Smooth muscle cell (in vitro differentiated cells): ENCODE results near the gene ANKRD17. TPM values are rescaled to one million over a fixed set of nuclear protein-coding genes. Genes with fewer than 3 reads are reported as not detected.
"Not testable (repeated sequence)": the region's sequence is repeated elsewhere in the genome, so short reads cannot be mapped to it uniquely, and the experiment has no call there.

Experiments
- DNase-seq: peaks from one replicate; lab custom pipeline; 2025; ENCODE audit not compliant: unreplicated experiment; lab: John Stamatoyannopoulos, UW
- H2AFZ ChIP-seq: fragments of 200-600 bp; sonication (generic); 2 replicates; pipeline ENCODE4 v1.6.0; 2016; ENCODE audit warnings: antibody characterized with exemption, low read depth, mild to moderate bottlenecking
- H3F3A ChIP-seq: fragments of 200-600 bp; sonication (generic); 2 replicates; pipeline ENCODE4 v1.6.0; 2017; ENCODE audit warnings: antibody characterized with exemption, low read depth
- H3K27ac ChIP-seq: fragments of 200-600 bp; sonication (generic); 2 replicates; pipeline ENCODE4 v1.5.1; 2016; ENCODE audit warnings: low read depth, mild to moderate bottlenecking
- H3K27me3 ChIP-seq: fragments of 200-600 bp; sonication (generic); 2 replicates; pipeline ENCODE4 v1.6.1; 2016; ENCODE audit warnings: low read depth, mild to moderate bottlenecking
- H3K36me3 ChIP-seq: fragments of 200-600 bp; sonication (generic); 2 replicates; pipeline ENCODE4 v1.5.1; 2016; ENCODE audit warnings: low read depth
- H3K4me1 ChIP-seq: fragments of 200-600 bp; sonication (generic); 2 replicates; pipeline ENCODE4 v1.5.1; 2016; ENCODE audit warnings: low read depth
- H3K4me2 ChIP-seq: fragments of 200-600 bp; sonication (generic); 2 replicates; pipeline ENCODE4 v1.6.0; 2016; ENCODE audit warnings: mild to moderate bottlenecking
- H3K4me3 ChIP-seq: fragments of 200-600 bp; sonication (generic); 2 replicates; pipeline ENCODE4 v1.5.1; 2016; ENCODE audit warnings: mild to moderate bottlenecking
- H3K79me2 ChIP-seq: fragments of 200-600 bp; sonication (generic); 2 replicates; pipeline ENCODE4 v1.6.0; 2016; ENCODE audit warnings: low read depth, mild to moderate bottlenecking
- H3K9ac ChIP-seq: fragments of 200-600 bp; sonication (generic); 2 replicates; pipeline ENCODE4 v1.6.0; 2016; ENCODE audit warnings: low read depth
- H3K9me3 ChIP-seq: fragments of 200-600 bp; sonication (generic); replicated peaks from 2 replicates; pipeline ENCODE4 v1.5.1; 2016; ENCODE audit warnings: low read depth
- H4K20me1 ChIP-seq: fragments of 200-600 bp; sonication (generic); 2 replicates; pipeline ENCODE4 v1.6.0; 2016; ENCODE audit warnings: low read depth
- WGBS: methylation state at CpG from one replicate; pipeline ENCODE4 v1.1.7; 2016; ENCODE audit warnings: low lambda C conversion rate; 5-methylcytosine and 5-hydroxymethylcytosine counted together
- polyA plus RNA-seq: library from polyadenylated mRNA; unstranded; fragments of >200 nt; fragmentation: Nextera tagmentation; extraction: Ambion mirVana; gene quantifications from 2 replicates; pipeline ENCODE4 v1.2.1, GENCODE V29; 2016
- total RNA-seq: library from RNA; depleted of rRNA; stranded (reverse); fragments of >200 nt; gene quantifications from 2 replicates; pipeline ENCODE4 v1.2.3, GENCODE V29; 2014
- TF ChIP-seq, protein P1 (sequence below): fragments of 200-600 bp; sonication (generic); IDR thresholded peaks from 2 replicates; pipeline ENCODE4 v1.5.1; 2017; ENCODE audit warnings: borderline replicate concordance, mild to moderate bottlenecking, antibody characterized with exemption; ENCODE audit not compliant: insufficient read depth, poor library complexity, severe bottlenecking

ANKRD17 gene
- total and polyA plus RNA-seq, 2 experiments from 2014 or later: 29.7 to 58.0 TPM

- Histone ChIP-seq H3K36me3 (no peaks in the 10 kb centered on the region), H3K27ac (peak overlapping the region; percentile 98), H3F3A (peaks cover 13% of the 10 kb centered on the region), H3K27me3 (no peaks in the 10 kb centered on the region), H3K4me2 (peak overlapping the region; percentile 87), H3K9ac (peak overlapping the region; percentile 97), H3K4me1 (peaks cover 31% of the 10 kb centered on the region), H3K4me3 (peak overlapping the region; percentile 98), H4K20me1 (peaks cover 33% of the 10 kb centered on the region), H3K79me2 (peaks cover 60% of the 10 kb centered on the region), H2AFZ (peak overlapping the region; percentile 69), H3K9me3 (no peaks in the 10 kb centered on the region)
- TF ChIP-seq, protein P1, sequence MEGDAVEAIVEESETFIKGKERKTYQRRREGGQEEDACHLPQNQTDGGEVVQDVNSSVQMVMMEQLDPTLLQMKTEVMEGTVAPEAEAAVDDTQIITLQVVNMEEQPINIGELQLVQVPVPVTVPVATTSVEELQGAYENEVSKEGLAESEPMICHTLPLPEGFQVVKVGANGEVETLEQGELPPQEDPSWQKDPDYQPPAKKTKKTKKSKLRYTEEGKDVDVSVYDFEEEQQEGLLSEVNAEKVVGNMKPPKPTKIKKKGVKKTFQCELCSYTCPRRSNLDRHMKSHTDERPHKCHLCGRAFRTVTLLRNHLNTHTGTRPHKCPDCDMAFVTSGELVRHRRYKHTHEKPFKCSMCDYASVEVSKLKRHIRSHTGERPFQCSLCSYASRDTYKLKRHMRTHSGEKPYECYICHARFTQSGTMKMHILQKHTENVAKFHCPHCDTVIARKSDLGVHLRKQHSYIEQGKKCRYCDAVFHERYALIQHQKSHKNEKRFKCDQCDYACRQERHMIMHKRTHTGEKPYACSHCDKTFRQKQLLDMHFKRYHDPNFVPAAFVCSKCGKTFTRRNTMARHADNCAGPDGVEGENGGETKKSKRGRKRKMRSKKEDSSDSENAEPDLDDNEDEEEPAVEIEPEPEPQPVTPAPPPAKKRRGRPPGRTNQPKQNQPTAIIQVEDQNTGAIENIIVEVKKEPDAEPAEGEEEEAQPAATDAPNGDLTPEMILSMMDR: no peak
- WGBS: 3% methylated on average over 8 of the region's 8 CpGs
- no peak for DNase-seq
Observed at GRCh38 chr4:73259571-73260090, 1.0 kb upstream of the ANKRD17 start.

- DNase-seq: no peak
Observed at GRCh38 chr4:73258436-73258685, 237 bp downstream of the ANKRD17 start.

GRCh38 chr4:73257651-73258435 lies 755 bp downstream of the ANKRD17 start:
- TF ChIP-seq, protein P1: no peak
- under 1% methylated on average over 21 of the region's 34 CpGs for WGBS
- Histone ChIP-seq H3K4me3 (peak overlapping the region; percentile 98), H3K4me1 (peaks cover 31% of the 10 kb centered on the region), H2AFZ (peak overlapping the region; percentile 57), H3K9ac (peak overlapping the region; percentile 97), H3K36me3 (no peaks in the 10 kb centered on the region), H3K27ac (peak overlapping the region; percentile 98), H3K4me2 (peak overlapping the region; percentile 87), H3K79me2 (peaks cover 78% of the 10 kb centered on the region), H3F3A (peaks cover 13% of the 10 kb centered on the region), H3K27me3 (no peaks in the 10 kb centered on the region), H4K20me1 (peaks cover 51% of the 10 kb centered on the region), H3K9me3 (no peaks in the 10 kb centered on the region)
- peak; percentile 32 for DNase-seq

More at GRCh38 chr4:73258436-73258685, 237 bp downstream of the ANKRD17 start:
- Histone ChIP-seq H3K4me3 (peak overlapping the region; percentile 98), H3K4me2 (peak overlapping the region; percentile 87), H3K36me3 (no peaks in the 10 kb centered on the region), H3K79me2 (peaks cover 72% of the 10 kb centered on the region), H4K20me1 (peaks cover 46% of the 10 kb centered on the region), H2AFZ (peak overlapping the region; percentile 57), H3K4me1 (peaks cover 31% of the 10 kb centered on the region), H3K27ac (peak overlapping the region; percentile 98), H3K27me3 (no peaks in the 10 kb centered on the region), H3K9ac (peak overlapping the region; percentile 97), H3K9me3 (no peaks in the 10 kb centered on the region), H3F3A (peaks cover 13% of the 10 kb centered on the region)
- TF ChIP-seq, protein P1: peak; percentile 32
- WGBS: 0% methylated on average over 8 of the region's 30 CpGs

DNA sequence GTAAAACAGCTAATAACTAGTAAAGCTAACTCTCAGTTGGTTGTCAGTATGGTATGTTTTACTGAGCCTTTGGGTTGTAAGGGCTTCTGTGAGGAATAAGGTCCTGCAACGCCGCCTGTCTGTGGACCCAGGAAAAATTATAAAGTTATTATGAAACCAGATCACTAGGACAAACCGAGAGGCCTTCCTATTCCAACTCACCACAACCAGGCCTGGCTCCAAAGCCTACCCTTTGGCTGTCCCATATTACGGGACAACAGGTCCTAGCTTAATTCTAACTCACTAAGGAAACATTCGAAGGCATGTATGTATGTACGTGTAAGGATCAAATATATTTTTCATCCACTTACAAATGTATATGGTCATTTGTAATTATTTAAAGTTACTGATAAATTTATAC lies 1.4 kb downstream of the ANKRD17 start:
- peak; percentile 6 for DNase-seq
- TF ChIP-seq, protein P1: peak; percentile 62
- Histone ChIP-seq H3K4me3 (peak overlapping the region; percentile 98), H3K4me2 (peak overlapping the region; percentile 87), H3K9me3 (no peaks in the 10 kb centered on the region), H3F3A (peaks cover 13% of the 10 kb centered on the region), H3K36me3 (no peaks in the 10 kb centered on the region), H2AFZ (no peak overlapping the region), H3K27ac (peak overlapping the region; percentile 98), H3K9ac (peak overlapping the region; percentile 97), H3K27me3 (no peaks in the 10 kb centered on the region), H3K4me1 (peaks cover 31% of the 10 kb centered on the region), H4K20me1 (peaks cover 57% of the 10 kb centered on the region), H3K79me2 (peaks cover 84% of the 10 kb centered on the region)
- 1% methylated on average over 6 of the region's 6 CpGs for WGBS

- not testable (repeated sequence) for DNase-seq, H2AFZ ChIP-seq, H3K9me3 ChIP-seq, H3K27me3 ChIP-seq, H3K9ac ChIP-seq, H3K36me3 ChIP-seq
- H3K4me2 ChIP-seq: peak overlapping the region; percentile 87
- H3K79me2 ChIP-seq: peaks cover 88% of the 10 kb centered on the region
- peak overlapping the region; percentile 98 for H3K4me3 ChIP-seq
- peaks cover 71% of the 10 kb centered on the region for H4K20me1 ChIP-seq
- peak overlapping the region; percentile 98 for H3K27ac ChIP-seq
- H3K4me1 ChIP-seq: peaks cover 31% of the 10 kb centered on the region
- 84% methylated on average over 8 of the region's 8 CpGs for WGBS
- peaks cover 13% of the 10 kb centered on the region for H3F3A ChIP-seq
Observed at GRCh38 chr4:73255847-73256246, 2.8 kb downstream of the ANKRD17 start.
